GM12874 (cell line): Measurements from ENCODE around the gene SERPINA6.

Experiments used
- CTCF ChIP-seq: IDR thresholded peaks from 2 replicates; pipeline ENCODE4 v1.5.1; 2011; ENCODE audit warnings: low read depth, mild to moderate bottlenecking, control low read depth, low read length, moderate library complexity; ENCODE audit not compliant: insufficient read depth

SERPINA6 gene

GRCh38 chr14:94282991-94283723 lies 40.0 kb downstream of the SERPINA6 start:
- no peak for TF ChIP-seq CTCF

- TF ChIP-seq CTCF = no peak
Observed at GRCh38 chr14:94278731-94279130, 44.4 kb downstream of the SERPINA6 start.

GRCh38 chr14:94269156-94269555 lies 54.0 kb downstream of the SERPINA6 start:
- no peak for TF ChIP-seq CTCF

GRCh38 chr14:94267352-94267751 lies 55.8 kb downstream of the SERPINA6 start:
- TF ChIP-seq CTCF = no peak
